Non-pigmented ciliary epithelial cell (primary cell): Measurements from ENCODE around the gene FHIT.
A peak's percentile ranks its signal among the peaks of the same experiment; 100 is the strongest.

Experiments used
- DNase-seq: peaks from one replicate; pipeline ENCODE4 v3.0.0-alpha.2; 2010; ENCODE audit warnings: low read depth

The FHIT gene

GRCh38 chr3:60759439-60759838 lies 491.8 kb downstream of the FHIT start:
- no peak for DNase-seq

DNA sequence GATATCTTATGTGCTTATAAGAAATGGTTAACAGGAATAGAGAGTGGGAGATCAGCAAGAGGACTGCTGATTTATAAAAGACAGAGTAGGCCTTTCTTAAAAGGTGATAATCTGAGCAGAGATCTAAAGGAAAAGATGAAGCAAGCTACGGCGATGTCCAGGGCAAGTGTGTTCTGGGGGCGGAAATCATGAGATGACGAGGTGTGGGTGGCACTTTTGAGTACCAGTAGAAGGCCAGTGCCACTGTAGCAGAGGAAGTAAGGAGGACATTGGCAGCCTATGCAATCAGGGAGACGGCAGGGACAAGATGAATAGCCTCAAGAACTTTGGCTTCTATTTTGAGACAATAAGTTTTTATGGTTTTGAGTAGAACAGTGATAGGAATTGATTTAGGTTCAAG lies 492.4 kb downstream of the FHIT start:
- DNase-seq = no peak

GRCh38 chr3:60758171-60758570 lies 493.1 kb downstream of the FHIT start:
- no peak for DNase-seq

GRCh38 chr3:60757724-60758123 lies 493.5 kb downstream of the FHIT start:
- no peak for DNase-seq

DNA sequence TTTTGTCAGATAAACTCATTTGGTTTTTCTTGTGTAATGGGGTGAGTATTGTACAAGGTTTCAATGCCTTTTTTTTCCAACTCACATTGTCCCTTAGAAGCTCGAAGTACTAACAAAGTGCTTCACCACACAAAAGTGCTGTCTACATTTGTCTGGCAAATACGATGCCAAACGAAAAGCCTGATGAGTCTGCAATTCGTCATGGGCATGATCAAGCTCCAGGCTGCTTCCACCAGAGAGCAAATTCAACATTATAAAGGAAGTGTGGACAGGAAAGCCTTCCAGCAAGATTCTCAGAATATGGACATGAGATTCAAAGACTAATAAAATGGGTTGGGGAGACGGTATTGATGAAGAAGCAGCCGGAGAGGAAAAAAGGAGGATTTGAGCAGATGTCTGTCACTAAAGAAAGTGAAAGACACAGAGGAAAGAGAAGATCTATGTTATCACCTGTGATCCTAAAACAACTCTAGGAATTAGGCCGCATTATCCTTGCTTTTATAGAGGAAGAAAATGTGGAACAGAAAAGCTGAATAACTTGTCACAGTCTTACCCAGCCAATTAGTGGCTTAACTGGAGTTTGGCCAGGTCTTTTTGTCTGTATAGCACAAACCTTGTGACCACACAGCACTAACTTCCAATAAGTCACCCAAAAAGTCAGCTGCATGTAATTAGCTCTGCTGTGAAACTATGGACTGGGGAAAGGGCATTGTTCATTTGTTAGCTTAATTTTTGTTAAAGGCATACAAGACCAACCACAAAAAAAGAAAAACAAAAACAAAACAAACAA lies 494.8 kb downstream of the FHIT start:
- DNase-seq = no peak

- no peak for DNase-seq
Measured at GRCh38 chr3:60755094-60755493, 496.2 kb downstream of the FHIT start.

DNA sequence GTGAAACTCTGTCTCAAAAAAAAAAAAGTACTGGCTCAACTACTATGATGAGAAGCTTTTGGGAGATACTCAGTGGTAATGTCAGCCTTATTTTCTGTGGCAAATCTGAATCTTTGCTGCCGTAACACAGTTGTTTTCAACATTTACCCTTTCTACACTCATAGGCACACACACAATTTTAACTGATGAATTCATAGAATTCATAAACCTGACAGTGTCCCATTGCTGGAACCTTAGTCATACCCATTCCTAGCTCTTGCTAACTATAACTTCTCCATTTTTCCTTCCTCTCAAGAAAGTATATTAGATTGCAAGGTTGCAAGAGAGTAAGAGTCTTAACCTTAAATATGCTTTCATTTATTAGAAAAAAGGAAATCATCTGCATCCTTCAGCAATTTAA lies 496.6 kb downstream of the FHIT start:
- no peak for DNase-seq

GRCh38 chr3:60752809-60753208 lies 498.4 kb downstream of the FHIT start:
- DNase-seq = no peak

DNA sequence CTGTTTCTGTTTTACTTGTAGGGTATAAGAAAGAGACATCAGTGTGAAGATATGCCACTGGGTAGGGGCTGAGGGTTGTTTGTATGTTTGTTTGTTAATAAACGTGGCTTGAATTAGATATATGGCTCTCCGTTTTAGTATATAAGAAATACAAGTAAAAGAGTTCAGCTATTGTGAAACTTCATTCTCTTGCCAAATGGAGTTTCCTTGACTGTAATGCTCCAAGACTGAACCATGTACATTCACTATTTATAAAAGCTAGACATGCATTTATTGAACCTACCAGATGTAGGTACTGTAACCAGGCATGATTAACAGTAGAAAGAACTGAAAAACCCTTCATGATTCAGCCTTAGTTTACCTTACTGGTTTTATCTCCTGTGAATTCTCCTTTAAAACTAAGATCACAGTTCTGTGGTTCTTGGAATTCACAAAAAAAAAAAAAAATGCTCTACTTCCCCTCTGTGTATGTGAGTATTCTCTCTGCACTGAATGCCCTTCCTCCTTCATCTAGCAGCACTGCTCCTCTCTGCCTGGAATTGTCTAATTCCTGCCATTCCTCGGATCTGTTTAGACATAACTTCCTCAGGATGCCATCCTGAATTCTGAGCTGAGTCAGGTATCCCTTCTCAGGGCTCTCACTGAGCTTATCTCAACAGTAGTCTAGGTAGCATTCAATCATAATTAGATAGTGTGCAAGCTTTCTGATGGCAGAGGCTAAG lies 504.4 kb downstream of the FHIT start:
- no peak for DNase-seq

DNA sequence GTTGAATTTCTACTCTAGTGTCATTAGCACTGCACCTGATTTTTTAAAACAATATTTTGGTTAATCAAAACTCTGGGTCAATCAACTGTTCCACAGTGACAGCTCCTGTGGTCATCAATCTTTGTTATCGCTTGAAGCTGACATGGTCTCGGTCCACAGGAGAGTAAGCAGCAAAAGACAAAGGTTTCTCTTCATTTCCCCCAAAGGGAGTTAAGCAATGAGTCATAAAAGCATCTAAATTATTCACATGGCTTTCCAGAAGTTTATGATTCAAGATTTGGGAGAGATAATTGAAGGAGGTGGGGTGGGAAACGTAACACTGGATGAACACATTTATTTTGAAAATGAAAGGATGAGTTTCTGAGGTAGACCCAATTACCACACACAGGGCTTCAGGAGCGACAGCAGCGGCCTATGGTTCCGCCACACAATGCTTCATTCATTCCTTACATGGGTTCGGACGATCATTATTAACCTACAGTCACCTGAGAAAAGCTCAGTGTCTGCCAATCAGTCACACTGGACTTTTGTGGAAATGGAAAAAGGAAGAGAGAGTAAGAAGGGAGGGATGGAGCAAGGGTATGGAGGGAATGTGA lies 505.1 kb downstream of the FHIT start:
- no peak for DNase-seq

DNA sequence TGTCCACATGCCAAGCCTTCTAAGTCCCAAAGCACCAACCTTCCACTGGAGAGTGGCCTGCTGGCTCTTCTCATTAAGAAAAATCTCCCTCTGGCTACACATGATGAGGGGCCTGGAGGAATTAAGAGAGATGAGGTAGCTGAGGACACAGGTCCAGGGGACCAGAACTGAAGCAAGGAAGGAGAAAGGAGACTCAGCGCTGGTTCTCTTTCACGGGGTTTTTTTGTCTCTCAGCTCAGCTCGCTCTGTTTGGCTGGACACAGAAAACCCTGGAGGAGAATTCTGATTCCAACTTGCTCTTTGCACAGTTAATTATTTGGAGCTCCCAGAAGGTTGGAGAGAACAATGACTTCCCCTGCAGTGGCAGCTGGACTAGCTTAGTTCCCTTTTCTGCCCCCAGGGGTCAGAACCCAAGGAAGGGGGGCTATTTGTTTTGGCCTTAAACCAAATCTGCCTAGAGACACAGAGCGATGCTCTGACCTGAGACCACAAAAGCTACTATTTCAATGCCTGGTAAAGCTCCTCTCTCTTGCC lies 507.6 kb downstream of the FHIT start:
- no peak for DNase-seq

DNA sequence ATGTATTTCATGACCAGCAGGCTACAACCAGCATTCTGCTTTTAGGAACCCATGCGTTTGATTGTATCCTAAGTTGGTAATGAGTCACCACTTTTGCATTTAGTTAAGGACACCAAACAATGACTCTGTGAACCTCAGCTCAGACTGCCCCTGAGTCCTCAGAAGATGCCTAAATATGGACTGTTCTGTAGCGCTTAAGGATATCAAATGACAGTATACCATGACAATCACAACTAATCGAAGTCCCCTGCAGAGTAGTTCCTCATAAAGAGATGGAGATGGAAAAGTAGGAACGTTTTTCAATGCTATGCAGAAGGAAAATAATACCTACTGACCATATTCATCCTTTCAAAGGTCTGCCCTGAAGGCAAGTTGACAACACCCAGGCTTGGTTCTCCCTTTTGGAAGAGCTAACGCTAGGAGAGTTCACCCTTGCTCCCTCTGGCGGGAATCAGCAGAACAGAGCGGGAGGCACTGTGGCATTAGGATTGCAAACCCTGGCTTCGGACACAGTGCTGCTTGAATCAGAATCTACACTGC lies 508.6 kb downstream of the FHIT start:
- DNase-seq = peak; percentile 27

- no peak for DNase-seq
Measured at GRCh38 chr3:60737633-60738399, 513.4 kb downstream of the FHIT start.

DNA sequence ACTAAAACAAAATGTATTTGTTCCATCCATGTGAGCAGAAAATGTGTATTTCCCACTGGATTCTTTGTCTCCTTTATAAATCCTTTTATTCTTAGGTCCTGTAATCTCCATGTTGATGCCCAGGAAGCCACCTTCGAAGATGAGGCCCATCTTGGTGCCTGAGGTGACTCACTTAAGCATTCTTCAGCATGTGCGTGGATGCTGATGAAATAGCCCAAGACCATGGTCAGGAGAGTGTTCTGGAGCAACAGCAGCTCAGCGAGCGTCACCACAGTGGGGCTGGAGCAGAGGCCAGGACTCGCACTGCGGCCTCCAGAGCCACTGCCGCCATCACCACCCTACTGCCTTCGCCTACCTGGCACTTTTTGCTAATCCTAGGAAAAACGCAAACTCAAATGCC lies 520.9 kb downstream of the FHIT start:
- DNase-seq = no peak

- DNase-seq = no peak
Measured at GRCh38 chr3:60729056-60729455, 522.2 kb downstream of the FHIT start.

GRCh38 chr3:60728006-60728405 lies 523.2 kb downstream of the FHIT start:
- no peak for DNase-seq

DNA sequence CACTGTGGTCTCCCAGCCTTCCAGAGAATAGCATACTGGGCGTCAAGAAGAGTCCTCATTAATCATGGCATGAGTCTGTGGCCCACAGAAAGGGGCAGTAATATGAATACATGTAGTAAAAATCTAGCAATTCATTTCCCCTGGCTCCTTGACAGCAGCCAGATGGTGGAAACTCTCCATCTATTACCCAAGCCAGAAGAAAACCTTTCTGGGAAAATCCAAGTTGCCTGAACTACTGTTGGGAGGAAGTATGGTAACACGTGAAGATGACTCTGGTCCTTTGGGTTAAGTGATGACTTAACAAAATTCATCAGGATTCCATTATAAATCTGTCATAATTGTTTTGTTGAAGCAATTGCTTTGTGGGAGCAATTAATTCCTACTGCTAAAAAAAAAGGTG lies 530.5 kb downstream of the FHIT start:
- DNase-seq = no peak

GRCh38 chr3:60716573-60716972 lies 534.7 kb downstream of the FHIT start:
- no peak for DNase-seq

- DNase-seq = peak; percentile 63
Measured at GRCh38 chr3:60708191-60708975, 542.9 kb downstream of the FHIT start.

GRCh38 chr3:60707452-60708020 lies 543.7 kb downstream of the FHIT start:
- no peak for DNase-seq
